GM23338 (cell line): ENCODE measurements around the gene ERF. TPM values are rescaled to one million over a fixed set of nuclear protein-coding genes. Genes with fewer than 3 reads are reported as not detected.

Experiments used
- ATAC-seq: fragments of 200-7000 bp; cut with Tn5 transposase; 3 replicates; pipeline ENCODE4 v1.9.1; 2020
- DNase-seq: peaks from one replicate; pipeline ENCODE4 v3.0.0-alpha.2; 2015; ENCODE audit warnings: low spot score
- H2AFZ ChIP-seq: fragments of 200-600 bp; sonication (generic); 2 replicates; pipeline ENCODE4 v1.8.0; 2016; ENCODE audit warnings: antibody characterized with exemption, mild to moderate bottlenecking, moderate library complexity
- H3F3A ChIP-seq: fragments of 200-600 bp; sonication (generic); replicated peaks from 2 replicates; pipeline ENCODE4 v1.8.0; 2017; ENCODE audit warnings: antibody characterized with exemption, mixed run types, low read depth
- H3K27ac ChIP-seq: fragments of 200-600 bp; sonication (generic); 2 replicates; pipeline ENCODE4 v1.6.1; 2016; ENCODE audit warnings: low read depth
- H3K27me3 ChIP-seq: fragments of 200-600 bp; sonication (generic); 2 replicates; pipeline ENCODE4 v1.8.0; 2016; ENCODE audit warnings: mild to moderate bottlenecking, mixed run types, moderate library complexity; ENCODE audit not compliant: insufficient read depth
- H3K36me3 ChIP-seq: fragments of 200-600 bp; sonication (generic); 2 replicates; pipeline ENCODE4 v1.8.0; 2016; ENCODE audit warnings: mild to moderate bottlenecking; ENCODE audit not compliant: insufficient read depth
- H3K4me1 ChIP-seq: fragments of 200-600 bp; sonication (generic); 2 replicates; pipeline ENCODE4 v1.8.0; 2016; ENCODE audit warnings: mild to moderate bottlenecking, moderate library complexity; ENCODE audit not compliant: insufficient read depth
- H3K4me2 ChIP-seq: fragments of 200-600 bp; sonication (generic); 2 replicates; pipeline ENCODE4 v1.7.1; 2017; ENCODE audit warnings: mixed run types
- H3K4me3 ChIP-seq: fragments of 200-600 bp; sonication (generic); 2 replicates; pipeline ENCODE4 v1.6.1; 2016; ENCODE audit warnings: mixed run types
- H3K79me2 ChIP-seq: fragments of 200-600 bp; sonication (generic); replicated peaks from 2 replicates; pipeline ENCODE4 v1.8.0; 2017; ENCODE audit warnings: mild to moderate bottlenecking; ENCODE audit not compliant: insufficient read depth
- H3K9me2 ChIP-seq: fragments of 200-600 bp; sonication (generic); 2 replicates; pipeline ENCODE4 v1.8.0; 2017; ENCODE audit not compliant: insufficient read depth
- H4K20me1 ChIP-seq: fragments of 200-600 bp; sonication (generic); replicated peaks from 2 replicates; pipeline ENCODE4 v1.8.0; 2017; ENCODE audit warnings: mild to moderate bottlenecking; ENCODE audit not compliant: insufficient read depth
- H3K27ac Mint-ChIP-seq: 2 replicates; pipeline ENCODE4 v1.8.0; 2020; ENCODE audit warnings: inconsistent platforms, mild to moderate bottlenecking, moderate library complexity, mixed read lengths
- H3K27me3 Mint-ChIP-seq: 3 replicates; pipeline ENCODE4 v1.8.0; 2022; ENCODE audit warnings: low read depth, mild to moderate bottlenecking, moderate library complexity, mixed read lengths, inconsistent platforms; ENCODE audit not compliant: insufficient read depth, poor library complexity
- H3K36me3 Mint-ChIP-seq: 3 replicates; pipeline ENCODE4 v1.8.0; 2021; ENCODE audit warnings: low read depth, mild to moderate bottlenecking, inconsistent platforms, moderate library complexity, mixed read lengths
- H3K4me1 Mint-ChIP-seq: 3 replicates; pipeline ENCODE4 v1.8.0; 2020; ENCODE audit warnings: mild to moderate bottlenecking, inconsistent platforms, mixed read lengths
- H3K4me3 Mint-ChIP-seq: 3 replicates; pipeline ENCODE4 v1.8.0; 2021; ENCODE audit warnings: moderate library complexity, mild to moderate bottlenecking, inconsistent platforms, mixed read lengths
- H3K9me3 Mint-ChIP-seq: 3 replicates; pipeline ENCODE4 v1.8.0; 2020; ENCODE audit warnings: moderate library complexity, mild to moderate bottlenecking, inconsistent platforms, mixed read lengths
- CREB1 ChIP-seq: fragments of 250-450 bp; sonication (Bioruptor Pico); IDR thresholded peaks from 2 replicates; pipeline ENCODE4 v1.5.0; 2020; ENCODE audit warnings: low read depth, mild to moderate bottlenecking, moderate library complexity
- polyA plus RNA-seq: library from polyadenylated mRNA; unstranded; fragments of >200 nt; fragmentation: Nextera tagmentation; extraction: Ambion mirVana; gene quantifications from 2 replicates; pipeline ENCODE4 v1.2.1, GENCODE V29; 2016
- total RNA-seq: library from RNA; depleted of rRNA; stranded (reverse); fragments of >200 nt; shearing (Covaris generic); gene quantifications from 2 replicates; pipeline ENCODE4 v1.2.3, GENCODE V29; 2014
- TF ChIP-seq, protein P1 (sequence below): fragments of 250-450 bp; sonication (Bioruptor Pico); IDR thresholded peaks from 2 replicates; pipeline ENCODE4 v1.5.0; 2020; ENCODE audit warnings: mild to moderate bottlenecking, moderate library complexity
- TF ChIP-seq, protein P2 (sequence below): IDR thresholded peaks from one replicate; pipeline ENCODE4 v1.6.1; 2018; ENCODE audit warnings: antibody characterized with exemption; ENCODE audit not compliant: unreplicated experiment

ERF gene
- total and polyA plus RNA-seq, 2 experiments from 2014 or later: 29.4 to 49.4 TPM

DNA sequence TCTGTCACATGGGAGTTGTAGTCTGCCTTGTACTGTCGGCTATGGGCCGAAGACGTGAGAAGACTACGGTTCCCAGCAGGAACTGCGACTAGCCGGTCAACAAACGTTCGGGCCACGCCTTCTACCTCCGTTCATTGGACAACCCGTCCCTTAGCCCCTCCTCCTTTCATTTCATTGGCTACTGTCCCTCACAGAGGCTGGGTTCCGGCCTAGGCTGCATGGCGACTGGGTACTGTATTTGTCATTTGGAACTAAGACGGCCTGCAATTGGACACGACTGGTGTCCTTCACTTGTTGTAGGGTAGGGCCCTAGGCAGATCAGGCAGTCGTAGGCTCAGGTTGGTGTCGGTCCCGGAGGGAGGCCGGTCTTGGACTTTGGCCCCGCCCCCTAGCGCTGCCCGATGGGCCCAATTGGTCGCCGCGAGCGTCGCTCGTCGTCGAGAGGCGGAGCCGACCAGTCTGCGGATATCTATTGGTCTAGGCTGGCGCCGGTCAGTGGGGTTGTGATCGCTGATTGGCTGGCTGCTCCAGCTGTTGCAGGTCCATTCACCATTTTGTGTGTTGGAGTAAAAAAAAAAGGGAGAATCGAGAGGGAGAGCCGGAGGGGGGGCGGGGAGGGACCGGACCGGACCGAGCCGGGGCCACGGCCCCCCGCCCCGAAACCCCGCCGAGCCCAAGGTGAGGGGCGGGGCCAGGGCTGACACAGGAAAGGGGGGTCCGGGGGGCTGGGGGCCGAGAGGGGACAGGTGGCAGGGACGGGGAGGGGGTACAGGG, 14.0 kb upstream of the ERF start, which contains the start of gene CIC (continued):
- TF ChIP-seq, protein P1, sequence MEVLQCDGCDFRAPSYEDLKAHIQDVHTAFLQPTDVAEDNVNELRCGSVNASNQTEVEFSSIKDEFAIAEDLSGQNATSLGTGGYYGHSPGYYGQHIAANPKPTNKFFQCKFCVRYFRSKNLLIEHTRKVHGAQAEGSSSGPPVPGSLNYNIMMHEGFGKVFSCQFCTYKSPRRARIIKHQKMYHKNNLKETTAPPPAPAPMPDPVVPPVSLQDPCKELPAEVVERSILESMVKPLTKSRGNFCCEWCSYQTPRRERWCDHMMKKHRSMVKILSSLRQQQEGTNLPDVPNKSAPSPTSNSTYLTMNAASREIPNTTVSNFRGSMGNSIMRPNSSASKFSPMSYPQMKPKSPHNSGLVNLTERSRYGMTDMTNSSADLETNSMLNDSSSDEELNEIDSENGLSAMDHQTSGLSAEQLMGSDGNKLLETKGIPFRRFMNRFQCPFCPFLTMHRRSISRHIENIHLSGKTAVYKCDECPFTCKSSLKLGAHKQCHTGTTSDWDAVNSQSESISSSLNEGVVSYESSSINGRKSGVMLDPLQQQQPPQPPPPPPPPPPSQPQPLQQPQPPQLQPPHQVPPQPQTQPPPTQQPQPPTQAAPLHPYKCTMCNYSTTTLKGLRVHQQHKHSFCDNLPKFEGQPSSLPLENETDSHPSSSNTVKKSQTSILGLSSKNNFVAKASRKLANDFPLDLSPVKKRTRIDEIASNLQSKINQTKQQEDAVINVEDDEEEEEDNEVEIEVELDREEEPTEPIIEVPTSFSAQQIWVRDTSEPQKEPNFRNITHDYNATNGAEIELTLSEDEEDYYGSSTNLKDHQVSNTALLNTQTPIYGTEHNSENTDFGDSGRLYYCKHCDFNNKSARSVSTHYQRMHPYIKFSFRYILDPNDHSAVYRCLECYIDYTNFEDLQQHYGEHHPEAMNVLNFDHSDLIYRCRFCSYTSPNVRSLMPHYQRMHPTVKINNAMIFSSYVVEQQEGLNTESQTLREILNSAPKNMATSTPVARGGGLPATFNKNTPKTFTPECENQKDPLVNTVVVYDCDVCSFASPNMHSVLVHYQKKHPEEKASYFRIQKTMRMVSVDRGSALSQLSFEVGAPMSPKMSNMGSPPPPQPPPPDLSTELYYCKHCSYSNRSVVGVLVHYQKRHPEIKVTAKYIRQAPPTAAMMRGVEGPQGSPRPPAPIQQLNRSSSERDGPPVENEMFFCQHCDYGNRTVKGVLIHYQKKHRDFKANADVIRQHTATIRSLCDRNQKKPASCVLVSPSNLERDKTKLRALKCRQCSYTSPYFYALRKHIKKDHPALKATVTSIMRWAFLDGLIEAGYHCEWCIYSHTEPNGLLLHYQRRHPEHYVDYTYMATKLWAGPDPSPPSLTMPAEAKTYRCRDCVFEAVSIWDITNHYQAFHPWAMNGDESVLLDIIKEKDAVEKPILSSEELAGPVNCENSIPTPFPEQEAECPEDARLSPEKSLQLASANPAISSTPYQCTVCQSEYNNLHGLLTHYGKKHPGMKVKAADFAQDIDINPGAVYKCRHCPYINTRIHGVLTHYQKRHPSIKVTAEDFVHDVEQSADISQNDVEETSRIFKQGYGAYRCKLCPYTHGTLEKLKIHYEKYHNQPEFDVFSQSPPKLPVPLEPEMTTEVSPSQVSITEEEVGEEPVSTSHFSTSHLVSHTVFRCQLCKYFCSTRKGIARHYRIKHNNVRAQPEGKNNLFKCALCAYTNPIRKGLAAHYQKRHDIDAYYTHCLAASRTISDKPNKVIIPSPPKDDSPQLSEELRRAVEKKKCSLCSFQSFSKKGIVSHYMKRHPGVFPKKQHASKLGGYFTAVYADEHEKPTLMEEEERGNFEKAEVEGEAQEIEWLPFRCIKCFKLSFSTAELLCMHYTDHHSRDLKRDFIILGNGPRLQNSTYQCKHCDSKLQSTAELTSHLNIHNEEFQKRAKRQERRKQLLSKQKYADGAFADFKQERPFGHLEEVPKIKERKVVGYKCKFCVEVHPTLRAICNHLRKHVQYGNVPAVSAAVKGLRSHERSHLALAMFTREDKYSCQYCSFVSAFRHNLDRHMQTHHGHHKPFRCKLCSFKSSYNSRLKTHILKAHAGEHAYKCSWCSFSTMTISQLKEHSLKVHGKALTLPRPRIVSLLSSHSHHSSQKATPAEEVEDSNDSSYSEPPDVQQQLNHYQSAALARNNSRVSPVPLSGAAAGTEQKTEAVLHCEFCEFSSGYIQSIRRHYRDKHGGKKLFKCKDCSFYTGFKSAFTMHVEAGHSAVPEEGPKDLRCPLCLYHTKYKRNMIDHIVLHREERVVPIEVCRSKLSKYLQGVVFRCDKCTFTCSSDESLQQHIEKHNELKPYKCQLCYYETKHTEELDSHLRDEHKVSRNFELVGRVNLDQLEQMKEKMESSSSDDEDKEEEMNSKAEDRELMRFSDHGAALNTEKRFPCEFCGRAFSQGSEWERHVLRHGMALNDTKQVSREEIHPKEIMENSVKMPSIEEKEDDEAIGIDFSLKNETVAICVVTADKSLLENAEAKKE (CRISPR knock-in tag): no peak

DNA sequence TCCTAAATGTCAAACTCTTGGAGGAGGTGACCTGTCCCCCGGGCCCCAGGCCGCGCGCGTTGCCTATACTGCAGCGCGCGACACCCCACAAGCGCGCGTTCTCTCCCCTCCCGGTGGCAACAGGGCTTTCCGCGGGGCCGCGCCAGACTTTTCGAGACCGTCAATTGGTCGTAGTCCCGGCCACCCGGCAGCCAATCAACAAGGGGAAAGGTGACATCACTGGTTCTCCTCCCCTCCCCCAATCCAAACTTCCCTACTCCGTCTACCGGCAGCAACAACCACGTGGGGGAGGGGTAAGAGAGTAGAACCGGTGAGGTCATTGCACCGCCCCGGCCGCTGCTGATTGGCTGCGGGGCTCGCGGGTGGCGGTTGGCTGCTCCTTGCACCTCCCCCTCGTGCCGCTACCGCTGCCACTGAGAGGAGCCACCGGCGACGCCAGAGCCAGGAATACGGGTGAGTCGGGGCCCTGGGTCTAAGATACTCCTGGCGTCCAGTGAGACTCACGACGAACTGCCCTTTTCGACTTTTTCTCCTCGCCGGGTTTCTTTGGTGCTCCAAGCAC, 13.3 kb upstream of the ERF start:
- Histone ChIP-seq H3K4me3 (peak overlapping the region; percentile 60), H3K36me3 (no peaks in the 10 kb centered on the region), H3K79me2 (0 out of 2 replicates have a peak, but pooled peaks cover 6% of the 10 kb centered on the region), H3F3A (peaks cover 4% of the 10 kb centered on the region; the same call in 1 of the 2 replicates), H3K4me1 (peaks cover 9% of the 10 kb centered on the region; the same call in 1 of the 2 replicates), H3K4me2 (peak overlapping the region; percentile 93), H2AFZ (peak overlapping the region; percentile 94), H3K27ac (peak overlapping the region; percentile 93), H4K20me1 (no peaks in the 10 kb centered on the region), H3K27me3 (peaks cover 8% of the 10 kb centered on the region; the same call in 1 of the 2 replicates), H3K9me2 (no peaks in the 10 kb centered on the region)
- peak; percentile 71 for ATAC-seq
- H3K9me3 Mint-ChIP-seq: no peaks in the 10 kb centered on the region
- H3K27ac Mint-ChIP-seq: no peak overlapping the region; the same call in 1 of the 2 replicates
- H3K27me3 Mint-ChIP-seq: peaks cover 4% of the 10 kb centered on the region
- H3K4me1 Mint-ChIP-seq: peaks cover 27% of the 10 kb centered on the region
- no peak overlapping the region for H3K4me3 Mint-ChIP-seq
- peak; percentile 86 for TF ChIP-seq CREB1 (CRISPR knock-in tag)
- TF ChIP-seq, protein P2, sequence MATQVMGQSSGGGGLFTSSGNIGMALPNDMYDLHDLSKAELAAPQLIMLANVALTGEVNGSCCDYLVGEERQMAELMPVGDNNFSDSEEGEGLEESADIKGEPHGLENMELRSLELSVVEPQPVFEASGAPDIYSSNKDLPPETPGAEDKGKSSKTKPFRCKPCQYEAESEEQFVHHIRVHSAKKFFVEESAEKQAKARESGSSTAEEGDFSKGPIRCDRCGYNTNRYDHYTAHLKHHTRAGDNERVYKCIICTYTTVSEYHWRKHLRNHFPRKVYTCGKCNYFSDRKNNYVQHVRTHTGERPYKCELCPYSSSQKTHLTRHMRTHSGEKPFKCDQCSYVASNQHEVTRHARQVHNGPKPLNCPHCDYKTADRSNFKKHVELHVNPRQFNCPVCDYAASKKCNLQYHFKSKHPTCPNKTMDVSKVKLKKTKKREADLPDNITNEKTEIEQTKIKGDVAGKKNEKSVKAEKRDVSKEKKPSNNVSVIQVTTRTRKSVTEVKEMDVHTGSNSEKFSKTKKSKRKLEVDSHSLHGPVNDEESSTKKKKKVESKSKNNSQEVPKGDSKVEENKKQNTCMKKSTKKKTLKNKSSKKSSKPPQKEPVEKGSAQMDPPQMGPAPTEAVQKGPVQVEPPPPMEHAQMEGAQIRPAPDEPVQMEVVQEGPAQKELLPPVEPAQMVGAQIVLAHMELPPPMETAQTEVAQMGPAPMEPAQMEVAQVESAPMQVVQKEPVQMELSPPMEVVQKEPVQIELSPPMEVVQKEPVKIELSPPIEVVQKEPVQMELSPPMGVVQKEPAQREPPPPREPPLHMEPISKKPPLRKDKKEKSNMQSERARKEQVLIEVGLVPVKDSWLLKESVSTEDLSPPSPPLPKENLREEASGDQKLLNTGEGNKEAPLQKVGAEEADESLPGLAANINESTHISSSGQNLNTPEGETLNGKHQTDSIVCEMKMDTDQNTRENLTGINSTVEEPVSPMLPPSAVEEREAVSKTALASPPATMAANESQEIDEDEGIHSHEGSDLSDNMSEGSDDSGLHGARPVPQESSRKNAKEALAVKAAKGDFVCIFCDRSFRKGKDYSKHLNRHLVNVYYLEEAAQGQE: no peak
- peaks cover 6% of the 10 kb centered on the region; the same call in 1 of the 3 replicates for H3K36me3 Mint-ChIP-seq
- DNase-seq: peak; percentile 100
